RWPE2 (cell line): ENCODE results near the gene BTD.
"Not testable (repeated sequence)": the region's sequence is repeated elsewhere in the genome, so short reads cannot be mapped to it uniquely, and the experiment has no call there.

Experiments used
- ATAC-seq: fragments of 200-7000 bp; cut with Tn5 transposase; 3 replicates; pipeline ENCODE4 v1.9.1; 2021; ENCODE audit warnings: low read depth
- DNase-seq: peaks from one replicate; pipeline ENCODE4 v3.0.0-alpha.2; 2020; ENCODE audit warnings: low spot score
- H3K27ac ChIP-seq: fragments of 450-650 bp; 2 replicates; pipeline ENCODE4 v1.5.1; 2017; ENCODE audit warnings: mild to moderate bottlenecking; ENCODE audit not compliant: poor library complexity, severe bottlenecking
- H3K27me3 ChIP-seq: fragments of 250-450 bp; sonication (Bioruptor Pico); 2 replicates; pipeline ENCODE4 v1.5.1; 2021; ENCODE audit warnings: mild to moderate bottlenecking, moderate library complexity; ENCODE audit not compliant: insufficient read depth, poor library complexity, severe bottlenecking
- H3K36me3 ChIP-seq: fragments of 250-450 bp; sonication (Bioruptor Pico); 2 replicates; pipeline ENCODE4 v1.5.1; 2020; ENCODE audit warnings: low read depth, mild to moderate bottlenecking, moderate library complexity
- H3K4me1 ChIP-seq: fragments of 250-450 bp; sonication (Bioruptor Pico); 2 replicates; pipeline ENCODE4 v1.5.1; 2021; ENCODE audit warnings: mild to moderate bottlenecking, moderate library complexity; ENCODE audit not compliant: insufficient read depth, poor library complexity, severe bottlenecking
- H3K4me3 ChIP-seq: fragments of 250-450 bp; sonication (Bioruptor Pico); 2 replicates; pipeline ENCODE4 v1.5.1; 2021; ENCODE audit warnings: mild to moderate bottlenecking, moderate library complexity; ENCODE audit not compliant: severe bottlenecking
- H3K9me3 ChIP-seq: fragments of 250-450 bp; sonication (Bioruptor Pico); 2 replicates; pipeline ENCODE4 v1.5.1; 2021; ENCODE audit warnings: mild to moderate bottlenecking, moderate library complexity; ENCODE audit not compliant: severe bottlenecking
- TF ChIP-seq, protein P1 (sequence below): fragments of 450-650 bp; IDR thresholded peaks from one replicate; pipeline ENCODE4 v1.5.1; 2017; ENCODE audit warnings: mild to moderate bottlenecking, moderate library complexity; ENCODE audit not compliant: poor library complexity, severe bottlenecking

The BTD gene

DNA sequence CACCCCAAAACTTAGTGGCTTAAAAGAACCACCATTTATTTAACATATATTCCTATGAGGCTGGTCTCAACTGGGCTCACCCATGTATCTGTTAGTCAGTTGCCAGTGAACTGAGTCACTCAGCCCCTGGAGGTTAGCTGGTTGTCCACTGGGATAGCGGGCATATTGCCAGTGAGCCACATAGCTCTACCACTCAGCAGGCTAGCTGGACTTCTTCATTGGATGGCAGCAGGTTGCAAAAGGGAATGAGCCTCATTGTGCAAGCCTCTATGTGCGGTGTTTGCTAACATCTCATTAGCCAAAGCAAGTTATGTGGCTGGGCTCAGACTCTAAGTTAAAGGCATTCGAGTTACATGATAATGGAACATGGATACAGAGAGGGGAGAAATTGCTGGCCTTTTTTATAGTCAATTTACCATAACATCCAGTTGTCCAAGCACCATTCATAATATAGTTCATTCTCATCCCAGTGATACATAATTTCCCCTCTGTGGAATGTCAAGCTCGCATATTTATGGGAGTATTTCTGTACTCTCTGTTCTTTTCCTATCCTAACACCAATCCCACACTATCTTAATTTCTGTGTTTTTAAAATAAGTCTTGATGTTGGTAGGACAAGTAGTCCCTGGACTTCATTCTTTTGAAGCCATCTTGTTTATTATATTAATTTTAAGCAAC is 8.7 kb downstream of the BTD start:
- DNase-seq: peak; percentile 61
- H3K4me3 ChIP-seq: no peak overlapping the region

DNA sequence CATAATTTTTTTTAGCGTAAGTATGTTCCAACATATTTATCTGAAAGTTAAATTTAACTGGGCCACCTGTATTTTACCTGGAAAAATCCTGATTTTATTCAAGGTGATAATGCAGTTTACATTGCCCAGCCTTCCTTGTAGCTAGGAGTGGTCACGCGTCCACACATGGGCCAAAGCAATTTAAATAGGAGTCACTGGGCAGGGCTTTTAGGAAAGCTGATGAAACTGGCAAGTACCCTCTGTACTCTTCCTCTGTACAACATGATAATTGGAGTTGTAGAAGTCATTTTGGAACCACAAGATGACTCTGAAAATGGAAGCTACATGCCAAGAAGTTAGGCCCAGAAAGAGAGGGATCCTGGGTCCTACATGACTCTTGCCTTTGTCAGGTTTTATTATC is 9.5 kb downstream of the BTD start:
- ATAC-seq: no peak
- Histone ChIP-seq H3K4me3 (no peak overlapping the region), H3K27me3 (no peaks in the 10 kb centered on the region), H3K27ac (no peak overlapping the region), H3K9me3 (no peaks in the 10 kb centered on the region), H3K36me3 (no peaks in the 10 kb centered on the region), H3K4me1 (no peaks in the 10 kb centered on the region)
- TF ChIP-seq, protein P1, sequence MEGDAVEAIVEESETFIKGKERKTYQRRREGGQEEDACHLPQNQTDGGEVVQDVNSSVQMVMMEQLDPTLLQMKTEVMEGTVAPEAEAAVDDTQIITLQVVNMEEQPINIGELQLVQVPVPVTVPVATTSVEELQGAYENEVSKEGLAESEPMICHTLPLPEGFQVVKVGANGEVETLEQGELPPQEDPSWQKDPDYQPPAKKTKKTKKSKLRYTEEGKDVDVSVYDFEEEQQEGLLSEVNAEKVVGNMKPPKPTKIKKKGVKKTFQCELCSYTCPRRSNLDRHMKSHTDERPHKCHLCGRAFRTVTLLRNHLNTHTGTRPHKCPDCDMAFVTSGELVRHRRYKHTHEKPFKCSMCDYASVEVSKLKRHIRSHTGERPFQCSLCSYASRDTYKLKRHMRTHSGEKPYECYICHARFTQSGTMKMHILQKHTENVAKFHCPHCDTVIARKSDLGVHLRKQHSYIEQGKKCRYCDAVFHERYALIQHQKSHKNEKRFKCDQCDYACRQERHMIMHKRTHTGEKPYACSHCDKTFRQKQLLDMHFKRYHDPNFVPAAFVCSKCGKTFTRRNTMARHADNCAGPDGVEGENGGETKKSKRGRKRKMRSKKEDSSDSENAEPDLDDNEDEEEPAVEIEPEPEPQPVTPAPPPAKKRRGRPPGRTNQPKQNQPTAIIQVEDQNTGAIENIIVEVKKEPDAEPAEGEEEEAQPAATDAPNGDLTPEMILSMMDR: no peak
- DNase-seq: no peak

More for the DNA sequence above, 8.7 kb downstream of the BTD start:
- peak; percentile 86 for ATAC-seq
- Histone ChIP-seq H3K27me3 (no peaks in the 10 kb centered on the region), H3K27ac (no peak overlapping the region), H3K36me3 (no peaks in the 10 kb centered on the region), H3K4me1 (no peaks in the 10 kb centered on the region), H3K9me3 (no peaks in the 10 kb centered on the region)
- TF ChIP-seq, protein P1: no peak

DNA sequence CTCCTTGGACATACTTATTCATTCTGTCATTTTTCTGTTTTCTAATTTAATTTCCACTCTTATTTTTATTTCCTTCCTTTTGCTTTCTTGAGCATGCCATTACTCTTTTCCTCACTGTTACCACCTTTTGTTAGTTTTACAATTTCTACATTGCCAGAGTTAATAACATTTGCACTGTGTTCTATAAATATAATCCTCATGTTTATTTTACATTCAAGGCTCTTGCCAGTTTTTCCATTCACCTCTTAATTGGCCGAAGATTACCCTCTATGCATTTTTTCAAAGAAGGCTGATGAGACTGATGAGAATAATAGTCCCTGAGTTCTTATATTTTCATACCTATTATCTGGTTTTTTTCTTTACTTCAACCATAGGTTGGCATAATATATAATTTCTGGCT is 10.5 kb downstream of the BTD start:
- TF ChIP-seq, protein P1: no peak
- Histone ChIP-seq H3K4me3 (no peak overlapping the region), H3K27ac (no peak overlapping the region), H3K4me1 (no peaks in the 10 kb centered on the region), H3K36me3 (no peaks in the 10 kb centered on the region), H3K9me3 (no peaks in the 10 kb centered on the region), H3K27me3 (no peaks in the 10 kb centered on the region)
- DNase-seq (no peak), ATAC-seq (no peak)

DNA sequence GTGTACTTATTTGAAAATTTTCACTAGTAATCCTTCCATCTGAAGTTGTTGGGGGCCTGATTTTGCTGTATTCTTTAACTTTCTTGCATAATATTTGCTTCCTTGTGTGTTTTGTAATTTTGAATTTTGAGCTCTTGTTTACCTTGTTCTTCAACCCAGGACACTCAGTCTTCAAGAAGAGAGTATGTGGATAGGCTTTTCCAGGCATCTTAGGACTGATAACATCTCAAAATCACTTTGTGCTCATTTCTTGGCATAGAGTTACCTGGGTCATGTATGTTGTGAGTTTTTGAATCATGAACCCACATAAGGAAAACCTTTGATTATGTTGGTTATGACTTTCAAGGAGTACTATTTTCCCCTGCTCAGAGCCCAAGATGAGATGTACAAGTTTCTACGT is 13.4 kb downstream of the BTD start:
- peaks cover 9% of the 10 kb centered on the region for H3K9me3 ChIP-seq
- H3K36me3 ChIP-seq: no peaks in the 10 kb centered on the region
- no peaks in the 10 kb centered on the region for H3K4me1 ChIP-seq
- no peaks in the 10 kb centered on the region for H3K27me3 ChIP-seq
- H3K27ac ChIP-seq: no peak overlapping the region
- no peak overlapping the region for H3K4me3 ChIP-seq
- TF ChIP-seq, protein P1: no peak
- no peak for ATAC-seq
- DNase-seq: no peak

DNA sequence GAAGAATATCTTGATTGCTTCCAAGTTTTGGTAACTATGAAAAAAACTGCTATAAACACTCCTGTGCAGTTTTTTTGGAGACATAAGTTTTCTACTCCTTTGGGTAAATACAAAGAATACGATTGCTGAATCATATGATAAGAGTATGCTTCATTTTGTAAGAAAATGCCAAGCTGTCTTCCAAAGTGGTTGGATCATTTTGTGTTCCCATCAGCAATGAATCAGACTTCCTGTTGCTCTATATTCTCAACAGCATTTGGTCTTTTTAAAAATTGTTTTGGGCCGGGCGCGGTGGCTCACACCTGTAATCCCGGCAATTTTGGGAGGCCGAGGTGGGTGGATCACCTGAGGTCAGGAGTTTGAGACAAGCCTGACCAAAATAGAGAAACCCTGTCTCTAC is 14.5 kb downstream of the BTD start:
- no peak for DNase-seq
- TF ChIP-seq, protein P1: no peak
- Histone ChIP-seq H3K4me3 (no peak overlapping the region), H3K27ac (peak overlapping the region; percentile 6), H3K36me3 (no peaks in the 10 kb centered on the region), H3K4me1 (no peaks in the 10 kb centered on the region), H3K9me3 (peaks cover 13% of the 10 kb centered on the region), H3K27me3 (no peaks in the 10 kb centered on the region)
- ATAC-seq: no peak

DNA sequence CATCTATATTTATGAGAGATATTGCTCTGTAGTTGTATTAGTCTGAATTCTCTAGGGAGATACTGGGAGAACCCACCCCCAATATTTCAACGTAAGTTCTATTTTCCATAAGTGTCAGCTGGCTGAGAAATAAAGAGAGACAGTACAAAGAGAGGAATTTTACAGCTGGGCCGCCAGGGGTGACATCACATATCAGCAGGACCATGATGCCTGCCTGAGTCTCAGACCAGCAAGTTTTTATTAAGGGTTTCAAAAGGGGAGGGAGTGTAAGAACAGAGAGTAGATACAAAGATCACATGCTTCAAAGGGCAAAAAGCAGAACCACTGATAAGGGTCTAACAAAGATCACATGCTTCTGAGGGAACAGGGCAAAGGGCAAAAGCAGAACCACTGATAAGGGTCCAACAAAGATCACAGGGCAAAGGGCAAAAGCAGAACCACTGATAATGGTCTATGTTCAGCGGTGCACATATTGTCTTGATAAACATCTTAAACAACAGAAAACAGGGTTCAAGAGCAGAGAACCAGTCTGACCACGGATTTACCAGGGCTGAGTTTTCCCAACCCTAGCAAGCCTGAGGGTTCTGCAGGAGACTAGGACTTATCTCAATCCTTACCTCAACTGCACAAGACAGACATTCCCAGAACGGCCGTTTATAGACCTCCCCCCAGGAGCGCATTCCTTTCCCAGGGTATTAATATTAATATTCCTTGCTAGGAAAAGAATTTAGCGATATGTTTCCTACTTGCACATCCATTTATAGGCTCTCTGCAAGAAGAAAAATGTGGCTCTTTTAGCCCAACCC is 18.3 kb downstream of the BTD start:
- ATAC-seq, H3K4me1 ChIP-seq, H3K36me3 ChIP-seq, DNase-seq, H3K27ac ChIP-seq, H3K4me3 ChIP-seq, H3K27me3 ChIP-seq: not testable (repeated sequence)
- peaks cover 17% of the 10 kb centered on the region for H3K9me3 ChIP-seq
